ENCODE data around the gene C1GALT1.

C1GALT1 gene

DNA sequence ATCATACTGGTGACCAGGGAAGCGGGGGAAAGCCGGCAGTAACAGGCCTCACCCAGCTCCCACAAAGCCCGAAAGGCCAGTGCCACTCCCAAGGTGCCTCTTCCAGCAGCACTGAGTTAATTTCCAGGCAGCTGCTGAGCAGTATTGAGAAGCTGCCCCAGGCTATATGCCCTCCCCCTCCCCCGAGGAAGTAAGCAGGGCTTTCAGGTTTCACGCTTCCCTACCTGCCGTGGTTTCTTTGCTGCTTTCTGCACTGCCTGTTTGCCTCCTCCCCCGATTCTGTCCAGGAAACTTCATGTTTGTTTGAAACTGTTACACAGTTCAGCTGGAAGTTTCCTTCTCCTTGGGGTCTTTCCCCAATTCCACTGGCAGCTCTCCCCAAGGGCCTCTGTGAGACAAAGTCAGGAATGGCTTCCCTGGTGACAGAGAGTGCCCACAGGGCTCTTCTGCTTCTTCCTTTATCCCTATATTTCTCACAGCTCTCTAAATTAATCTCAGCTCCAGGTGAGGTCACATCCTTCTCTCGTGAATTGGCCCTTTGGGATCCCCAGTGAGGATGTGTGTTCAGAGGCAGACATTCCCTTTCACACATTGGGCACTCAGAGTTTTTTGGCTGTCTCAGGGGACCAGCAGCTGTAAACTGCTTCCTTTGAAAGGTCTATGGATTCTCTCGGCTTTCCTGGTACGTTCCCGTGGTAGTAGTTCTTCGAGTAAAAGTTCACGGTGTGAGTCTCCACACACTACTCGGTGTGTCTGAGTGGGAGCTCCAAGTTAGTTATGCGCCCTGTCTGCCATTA, 19.4 kb downstream of the C1GALT1 start:
- DNase-seq (ENCODE audit: low read depth), result no peak

DNA sequence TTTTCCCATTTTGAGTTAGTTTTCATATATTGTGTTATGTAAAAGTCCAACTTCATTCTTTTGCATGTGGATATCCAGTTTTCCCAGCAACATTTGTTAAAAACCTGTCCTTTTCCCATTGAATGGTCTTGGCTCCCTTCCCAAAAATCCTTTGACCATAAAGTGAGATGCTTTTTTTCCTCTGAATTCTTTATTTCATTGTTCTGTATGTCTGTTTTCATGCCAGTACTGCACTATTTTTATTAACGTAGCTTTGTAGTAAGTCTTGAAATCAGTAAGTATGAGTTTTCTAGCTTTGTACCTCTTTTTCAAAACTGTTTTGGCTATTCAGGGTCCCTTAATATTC, 20.0 kb downstream of the C1GALT1 start:
- DNase-seq (ENCODE audit: low read depth), result no peak

DNA sequence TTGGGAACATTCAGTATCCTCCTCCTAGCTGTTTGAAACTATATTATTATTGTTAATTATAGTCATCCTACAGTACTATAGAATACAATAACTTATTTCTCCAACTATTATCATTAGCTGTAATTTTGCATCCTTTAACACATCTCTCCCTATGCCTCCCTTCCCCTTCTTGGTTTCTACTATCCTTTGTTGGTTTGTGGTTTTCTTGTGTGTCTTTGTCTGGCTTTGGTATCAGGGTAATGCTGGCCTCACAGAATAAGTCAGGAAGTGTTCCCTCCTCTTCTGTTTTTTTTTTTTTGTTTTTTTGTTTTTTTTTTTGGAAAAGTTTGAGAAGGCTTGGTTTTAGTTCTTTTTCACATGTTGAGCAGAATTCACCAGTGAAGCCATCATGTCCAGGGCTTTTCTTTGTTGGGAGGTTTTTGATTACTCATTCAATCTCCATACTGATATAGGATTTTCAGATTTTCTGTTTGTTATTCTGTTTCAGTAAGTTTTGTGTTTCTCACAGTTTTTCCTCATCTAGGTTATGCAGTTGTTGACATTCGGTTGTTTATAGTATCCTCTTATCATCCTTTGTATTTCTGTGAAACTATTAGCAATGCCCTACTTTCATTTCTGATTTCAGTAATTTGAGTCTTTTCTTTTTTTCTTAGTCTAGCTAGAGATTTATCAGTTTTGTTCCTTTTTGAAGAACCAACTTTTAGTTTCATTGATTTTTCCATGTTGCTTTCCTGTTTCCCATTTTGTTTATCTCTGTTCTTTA, 21.6 kb downstream of the C1GALT1 start:
- DNase-seq (ENCODE audit: low read depth), result no peak

DNA sequence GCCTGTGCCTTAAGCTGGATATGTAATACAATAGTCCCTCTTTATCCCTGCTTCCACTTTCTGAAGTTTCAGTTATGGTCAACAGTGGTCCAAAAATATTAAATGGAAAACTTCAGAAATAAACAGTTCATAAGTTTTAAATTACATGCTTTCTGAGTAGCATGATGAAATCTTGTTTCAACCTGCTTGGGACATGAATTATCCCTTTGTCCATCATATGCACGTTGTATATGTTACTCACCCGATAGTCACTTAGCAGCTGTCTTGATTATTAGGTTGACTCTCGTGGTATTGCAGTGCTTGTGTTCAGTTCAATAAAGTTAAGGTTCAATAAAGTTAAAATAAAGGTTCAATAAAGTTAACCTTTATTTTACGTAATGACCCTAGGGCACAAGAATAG, 25.5 kb downstream of the C1GALT1 start:
- DNase-seq (ENCODE audit: low read depth), result no peak

DNA sequence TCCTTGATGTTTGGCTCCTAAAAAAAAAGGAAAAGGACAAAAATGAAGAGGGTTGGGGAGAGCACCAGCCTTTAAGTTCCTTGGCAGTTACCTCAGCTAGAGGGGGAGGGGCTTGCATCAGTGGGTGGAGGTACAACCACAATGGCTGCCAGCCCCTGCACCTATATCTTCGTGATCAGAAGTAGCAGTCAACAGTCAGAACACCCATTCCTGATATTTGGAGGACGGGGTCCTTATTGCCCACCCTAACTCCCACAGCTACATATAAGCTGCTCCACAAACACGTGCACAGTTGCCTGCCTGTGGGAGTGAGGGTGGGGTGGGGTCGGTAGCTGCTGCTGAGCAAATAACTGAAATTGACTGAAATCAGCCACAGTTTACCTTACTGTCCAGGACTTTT, 26.2 kb downstream of the C1GALT1 start:
- no peak for DNase-seq (ENCODE audit: low read depth)

DNA sequence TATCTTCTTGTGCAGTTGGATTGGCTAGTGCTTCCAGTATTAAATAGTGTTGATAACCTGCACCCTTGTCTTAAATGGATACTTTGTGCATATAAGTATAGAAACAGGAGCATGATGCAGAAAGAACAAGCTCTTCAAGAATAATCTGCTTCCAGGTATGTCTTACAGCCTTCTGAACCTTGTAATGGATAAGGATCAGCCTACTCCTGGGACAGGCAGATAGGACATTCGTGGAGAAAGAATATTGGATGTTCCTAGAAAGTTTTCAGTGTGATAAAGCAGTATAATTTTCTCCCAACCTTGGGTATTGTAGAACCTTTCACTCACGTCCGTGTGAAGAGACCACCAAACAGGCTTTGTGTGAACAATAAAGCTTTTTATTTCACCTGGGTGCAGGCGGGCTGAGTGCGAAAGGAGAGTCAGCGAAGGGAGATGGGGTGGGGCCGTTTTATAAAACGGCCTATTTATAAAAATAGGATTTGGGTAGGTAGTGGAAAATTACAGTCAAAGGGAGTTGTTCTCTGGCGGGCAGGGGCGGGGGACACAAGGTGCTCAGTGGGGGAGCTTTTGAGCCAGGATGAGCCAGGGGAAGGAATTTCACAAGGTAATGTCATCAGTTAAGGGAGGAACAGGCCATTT, 27.2 kb downstream of the C1GALT1 start:
- no peak for DNase-seq (ENCODE audit: low read depth)

DNA sequence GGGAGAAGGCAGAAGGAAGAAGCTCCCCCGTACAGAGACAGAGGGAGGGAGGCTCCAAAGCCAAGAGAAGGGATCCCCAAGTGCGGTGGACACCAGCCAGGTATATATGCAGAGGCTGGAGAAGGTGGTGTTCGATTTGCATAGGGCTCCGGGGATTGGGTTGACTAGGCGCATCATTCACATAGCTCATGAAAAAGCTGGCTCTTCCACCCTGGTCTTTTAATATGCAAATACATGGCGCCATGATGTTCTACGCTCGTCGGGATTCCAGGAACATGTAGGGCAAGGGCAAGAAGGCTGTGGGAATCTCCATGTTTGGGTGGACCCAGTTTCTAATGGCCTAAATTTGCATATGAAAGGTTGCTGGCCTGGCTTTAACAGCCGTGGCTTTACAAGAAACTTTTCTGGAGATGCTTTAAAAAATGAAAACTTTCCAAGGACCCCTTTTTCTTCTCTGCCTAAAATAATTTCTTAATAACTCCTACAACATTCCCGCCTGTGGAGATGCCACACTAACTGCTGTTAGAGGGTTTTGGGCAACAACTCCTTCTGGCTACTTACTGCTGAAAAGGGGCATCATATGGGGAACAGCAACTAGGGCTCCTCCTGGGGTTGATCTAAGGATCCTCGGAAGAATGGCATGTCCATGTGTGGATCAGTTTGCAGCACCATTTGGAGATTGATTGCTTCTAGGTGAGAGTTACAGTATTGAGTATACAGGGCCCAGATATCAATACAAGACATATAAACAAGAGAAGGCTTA, 28.3 kb downstream of the C1GALT1 start:
- no peak for DNase-seq (ENCODE audit: low read depth)

DNA sequence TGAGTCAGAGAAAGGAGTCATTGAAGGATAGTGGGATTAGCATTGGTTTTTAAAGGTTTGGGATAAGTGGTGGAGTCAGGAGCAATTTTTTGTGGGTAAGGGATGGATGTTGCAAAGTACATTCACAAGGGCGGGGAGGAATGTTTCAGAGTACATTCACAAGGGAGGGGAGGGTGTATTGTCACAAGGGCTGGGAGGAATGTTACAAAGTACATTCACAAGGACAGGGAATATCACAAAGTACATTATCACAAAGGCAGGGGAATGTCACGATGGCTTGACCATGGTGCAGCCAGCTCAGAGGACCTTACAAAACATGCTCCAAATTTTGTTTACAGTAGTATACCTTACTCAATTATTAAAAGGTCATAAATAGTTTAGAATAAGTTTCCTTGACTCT, 30.3 kb downstream of the C1GALT1 start:
- DNase-seq (ENCODE audit: low read depth), result no peak

DNA sequence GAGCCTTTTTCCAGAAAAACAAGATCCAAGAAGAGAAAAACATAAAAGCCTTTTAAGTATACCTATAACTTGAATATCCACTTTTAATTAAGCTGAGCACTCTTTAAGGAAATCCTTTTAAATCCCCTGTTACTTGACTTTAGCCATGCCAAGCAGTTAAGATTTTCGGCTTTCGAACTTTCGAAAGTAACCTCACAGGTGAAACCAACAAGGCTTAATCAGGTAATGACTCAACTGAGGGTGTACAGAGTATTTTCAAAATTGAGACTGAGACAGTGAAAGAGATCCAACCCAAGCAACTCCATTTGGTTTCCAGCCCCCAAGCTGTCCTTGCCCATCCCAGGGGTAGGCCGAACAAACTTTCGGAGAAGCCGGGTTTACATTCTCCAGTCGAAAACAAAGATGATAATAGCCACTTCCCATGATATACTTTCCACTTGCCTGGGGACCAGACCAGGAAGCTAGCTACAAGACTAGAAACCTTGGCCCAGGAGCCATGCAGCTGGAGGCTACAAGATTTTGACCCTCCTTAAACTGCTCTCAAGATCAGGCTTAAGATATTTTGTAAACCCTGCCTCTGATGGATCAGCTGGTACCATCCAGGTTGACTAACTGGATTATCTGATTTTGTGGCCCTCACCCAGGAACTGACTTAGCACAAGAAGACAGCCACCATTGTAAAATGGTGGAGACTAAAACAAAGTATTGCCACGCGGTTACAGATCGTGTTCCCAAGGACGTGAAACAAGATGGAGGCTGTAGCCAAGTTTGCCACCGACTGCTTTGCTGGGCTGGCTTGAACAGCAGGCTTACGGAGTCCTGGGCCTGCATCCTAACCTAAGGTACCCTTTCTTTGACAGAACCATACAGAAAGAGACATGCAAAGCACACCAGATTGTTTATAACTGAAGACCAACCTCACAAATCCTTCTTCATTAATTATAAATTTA, 32.3 kb downstream of the C1GALT1 start:
- no peak for DNase-seq (ENCODE audit: low read depth)

DNA sequence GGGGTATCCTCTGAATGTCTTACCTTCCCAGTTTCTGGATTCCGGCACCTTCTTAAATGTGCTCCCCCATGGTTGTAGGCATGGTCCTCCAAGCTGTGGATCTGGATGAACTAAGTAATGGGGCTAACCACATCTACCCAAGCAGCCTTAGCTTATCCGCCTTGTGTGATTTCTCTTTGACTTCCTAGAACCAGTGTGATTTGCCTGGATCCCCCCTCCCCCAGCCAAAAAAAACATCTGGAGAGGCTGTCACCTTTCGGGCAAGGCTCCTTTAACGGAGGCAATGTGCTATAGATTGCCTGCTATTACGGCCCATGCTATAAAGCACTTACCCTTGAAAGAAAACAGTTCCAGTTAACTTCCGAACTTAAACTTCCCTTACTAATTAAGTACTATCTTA, 33.9 kb downstream of the C1GALT1 start:
- no peak for DNase-seq (ENCODE audit: low read depth)

DNA sequence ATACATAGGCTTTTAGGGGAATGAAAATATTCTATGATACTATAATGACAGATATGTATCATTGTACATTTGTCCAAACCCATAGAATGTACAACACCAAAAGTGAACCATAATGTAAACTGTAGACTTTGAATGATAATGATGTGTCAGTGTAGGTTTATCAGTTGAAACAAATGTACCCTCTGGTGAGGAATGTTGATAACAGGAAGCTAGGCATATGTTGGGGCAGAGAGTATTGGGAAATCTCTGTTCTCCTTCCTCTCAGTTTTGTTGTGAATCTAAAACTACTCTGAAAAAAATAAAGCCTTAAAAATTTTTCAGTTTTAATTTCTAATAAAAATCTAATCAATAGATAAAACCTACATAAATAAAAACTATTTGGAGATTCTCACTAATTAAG, 36.9 kb downstream of the C1GALT1 start:
- DNase-seq (ENCODE audit: low read depth), result no peak

DNA sequence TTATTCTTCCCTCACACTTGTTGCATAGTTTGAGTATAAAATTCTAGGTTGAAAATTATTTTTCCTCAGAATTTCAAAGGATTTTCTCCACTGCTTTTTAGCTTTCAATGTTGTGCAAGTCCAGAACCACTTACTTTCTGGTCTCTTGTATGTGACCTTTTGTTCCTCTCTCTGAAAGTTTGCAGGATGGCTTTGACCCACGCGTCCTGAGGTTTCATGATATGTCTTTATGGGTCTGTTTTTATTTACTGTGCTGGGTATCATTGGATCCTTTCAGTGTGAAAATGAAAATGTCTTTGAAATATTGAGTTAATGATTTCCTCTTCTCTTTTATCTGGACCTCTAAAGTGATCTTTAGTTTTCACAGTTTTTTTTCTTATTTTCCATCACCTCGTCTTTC, 38.5 kb downstream of the C1GALT1 start:
- DNase-seq (ENCODE audit: low read depth), result no peak

DNA sequence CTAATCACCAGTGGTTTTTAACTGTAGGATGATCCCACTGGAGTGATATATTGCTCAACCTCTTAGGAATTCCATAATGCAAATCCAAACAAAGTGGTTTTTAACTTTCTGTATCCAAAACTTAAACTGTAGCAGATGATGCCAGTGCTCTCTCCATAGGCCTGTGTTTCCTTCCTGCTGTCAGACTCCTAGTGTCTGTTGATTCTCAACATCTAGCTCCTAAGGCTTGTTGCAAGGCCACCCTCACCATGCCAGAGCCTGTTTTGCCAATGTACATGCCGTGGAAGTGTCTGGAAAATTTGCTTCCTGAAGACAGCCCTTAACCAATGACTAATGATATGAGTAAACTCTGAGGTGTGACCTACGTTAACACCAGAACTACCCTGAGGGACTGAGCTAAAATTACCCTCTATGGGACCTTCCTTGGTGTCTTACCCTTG, 39.3 kb downstream of the C1GALT1 start:
- DNase-seq (ENCODE audit: low read depth), result no peak

DNA sequence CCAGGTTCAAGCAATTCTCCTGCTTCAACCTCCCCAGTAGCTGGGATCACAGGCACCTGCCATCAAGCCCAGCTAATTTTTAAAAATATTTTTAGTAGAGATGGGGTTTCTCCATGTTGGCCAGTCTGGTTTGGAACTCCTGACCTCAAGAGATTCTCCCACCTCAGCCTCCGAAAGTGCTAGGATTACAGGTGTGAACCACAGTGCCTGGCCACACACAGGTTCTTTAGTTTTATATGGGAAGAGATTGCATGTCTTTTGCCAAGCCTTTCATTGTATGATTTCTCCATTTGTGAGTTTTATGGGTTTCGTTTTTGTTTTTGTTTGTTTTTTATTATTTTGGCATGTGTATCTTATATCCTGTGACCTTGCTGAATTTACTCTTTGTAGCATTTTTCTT, 40.9 kb downstream of the C1GALT1 start:
- no peak for DNase-seq (ENCODE audit: low read depth)

DNA sequence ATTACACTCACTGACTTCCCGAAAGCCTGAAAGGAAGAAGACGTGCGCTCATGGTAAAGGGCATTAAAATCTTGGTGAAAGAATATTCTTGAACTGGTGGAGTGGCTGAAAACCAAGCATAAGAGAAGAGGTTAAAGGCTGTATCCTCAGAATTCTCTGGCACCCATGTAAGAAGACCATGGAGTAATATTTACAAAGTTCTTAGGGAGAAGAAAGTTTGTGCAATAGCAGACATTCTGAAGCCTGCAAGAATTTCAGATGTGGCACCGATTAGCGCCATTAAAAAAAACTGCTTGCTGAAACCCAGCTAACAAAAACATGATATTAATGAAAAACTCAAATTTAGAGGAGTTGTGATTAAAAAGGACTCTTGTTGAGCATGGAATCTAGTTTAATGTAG, 44.1 kb downstream of the C1GALT1 start:
- DNase-seq (ENCODE audit: low read depth), result no peak

DNA sequence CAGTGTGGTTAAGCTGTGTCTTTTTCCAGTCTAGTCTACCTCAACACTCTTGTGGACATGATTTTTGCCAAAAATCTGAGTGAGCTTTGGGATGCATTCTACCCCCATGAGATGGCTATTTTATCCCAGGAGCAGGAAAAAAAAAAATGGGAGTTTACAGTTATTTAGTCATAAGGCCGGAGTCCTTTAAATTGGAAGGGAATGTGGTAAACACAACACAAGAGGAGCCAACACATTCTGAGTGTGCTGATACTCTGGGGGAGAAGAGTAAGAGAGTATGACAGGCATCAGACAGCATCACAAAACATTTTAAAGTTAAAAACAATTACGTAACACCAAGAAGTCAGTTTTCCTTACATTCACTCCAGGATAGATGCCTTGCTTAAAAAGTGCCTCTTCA, 46.1 kb downstream of the C1GALT1 start:
- DNase-seq (ENCODE audit: low read depth), result no peak

DNA sequence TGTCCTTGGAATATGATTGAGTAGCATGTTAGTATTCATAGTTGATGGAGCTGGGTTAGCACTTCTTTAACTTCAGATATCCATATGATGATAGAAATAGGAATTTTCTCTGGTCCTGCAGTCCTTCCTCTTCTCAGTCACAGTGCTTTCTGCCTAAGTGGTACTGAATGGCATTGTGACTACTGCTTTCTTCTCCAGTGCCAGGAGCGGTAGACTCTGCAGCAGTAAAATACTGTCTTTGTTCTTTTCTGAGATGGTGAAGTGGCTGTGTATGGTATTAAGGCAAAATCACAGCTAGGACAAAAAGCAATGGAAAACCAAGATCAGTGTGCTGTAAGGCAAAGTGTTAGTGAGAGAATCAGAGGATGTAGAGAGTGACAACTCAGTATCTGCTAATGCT, 46.6 kb downstream of the C1GALT1 start:
- no peak for DNase-seq (ENCODE audit: low read depth)

DNA sequence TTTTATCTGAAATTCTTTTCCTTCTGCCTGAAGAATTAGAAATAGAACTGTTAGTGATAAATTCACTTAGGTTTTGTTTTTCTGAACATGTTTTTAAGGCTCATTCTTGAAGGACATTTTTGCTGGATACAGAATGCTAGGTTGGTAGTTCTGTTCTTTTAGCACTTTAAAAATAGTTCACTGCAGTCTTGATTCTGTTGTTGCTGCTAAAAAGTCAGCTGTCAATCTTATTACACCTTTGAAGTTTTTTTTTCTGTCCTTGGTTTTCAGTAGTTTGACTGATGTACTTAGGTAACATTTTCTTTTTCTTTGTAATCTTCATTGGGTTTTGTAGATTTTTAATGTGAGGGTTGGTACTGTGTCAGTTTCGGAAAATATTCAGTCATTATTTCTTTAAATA, 48.7 kb downstream of the C1GALT1 start:
- no peak for DNase-seq (ENCODE audit: low read depth)

DNA sequence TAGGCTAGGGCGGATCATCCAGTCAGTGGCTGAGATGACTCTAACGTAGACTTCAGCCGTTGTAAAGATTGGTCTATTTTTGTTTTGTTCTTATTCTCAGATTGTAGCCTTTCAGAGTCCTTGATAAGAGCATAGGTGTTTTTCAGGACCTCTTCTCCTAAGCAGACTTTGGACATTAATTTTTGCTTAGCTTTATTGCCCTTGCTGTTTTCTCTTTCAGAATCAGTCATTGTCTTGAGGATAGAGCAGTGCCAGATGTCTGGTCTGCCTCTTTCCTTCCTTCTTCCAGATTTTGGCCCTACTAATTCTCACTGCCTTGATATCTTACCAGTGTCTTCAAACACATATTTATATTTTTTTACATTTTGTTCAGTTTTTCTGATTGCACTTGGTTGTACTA, 49.5 kb downstream of the C1GALT1 start:
- no peak for DNase-seq (ENCODE audit: low read depth)

DNA sequence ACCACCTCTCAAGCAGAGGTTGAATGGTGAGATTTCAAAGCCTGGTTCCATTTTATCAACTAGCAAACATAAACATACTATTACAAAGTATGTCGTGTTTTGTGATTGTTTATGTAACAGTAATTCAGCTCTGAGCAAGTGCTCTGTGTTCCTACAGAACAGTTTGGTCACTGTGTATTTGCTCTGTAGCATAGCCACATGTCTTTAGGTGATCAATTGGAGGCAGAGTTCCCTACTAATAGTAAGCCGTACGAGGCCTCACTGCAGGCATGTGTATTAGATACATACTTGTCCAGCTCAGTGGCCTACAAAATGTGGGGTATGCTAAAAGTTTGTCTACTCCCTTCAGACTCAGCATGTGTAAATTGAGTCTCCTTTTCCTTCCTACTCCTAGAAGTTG, 53.0 kb downstream of the C1GALT1 start:
- DNase-seq (ENCODE audit: low read depth), result no peak

DNA sequence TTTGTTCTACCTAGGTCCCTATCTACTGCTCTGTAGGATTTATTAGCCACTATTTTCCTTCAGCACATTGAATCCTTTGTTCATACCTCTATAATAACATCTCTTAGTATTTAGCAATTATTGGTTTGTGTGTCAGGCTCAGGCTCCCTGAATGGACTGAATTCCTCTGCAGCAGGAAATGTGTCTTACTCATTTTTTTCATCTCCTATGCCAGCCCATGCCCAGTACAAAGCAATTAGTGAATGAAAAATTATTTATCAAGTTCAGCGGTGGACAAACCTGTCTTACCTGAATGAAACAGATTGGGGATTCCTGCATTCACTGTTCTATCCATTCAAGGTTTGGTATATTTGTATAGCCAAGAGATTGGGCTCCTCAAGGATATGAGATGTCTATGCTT, 53.7 kb downstream of the C1GALT1 start:
- DNase-seq (ENCODE audit: low read depth), result no peak
